ENCODE results near the gene PTCH1. TPM values are rescaled to one million over a fixed set of nuclear protein-coding genes. Genes with fewer than 3 reads are reported as not detected.

PTCH1 gene
- total RNA-seq, 2 donors from 2014 or later = 8.3 to 47.5 TPM

DNA sequence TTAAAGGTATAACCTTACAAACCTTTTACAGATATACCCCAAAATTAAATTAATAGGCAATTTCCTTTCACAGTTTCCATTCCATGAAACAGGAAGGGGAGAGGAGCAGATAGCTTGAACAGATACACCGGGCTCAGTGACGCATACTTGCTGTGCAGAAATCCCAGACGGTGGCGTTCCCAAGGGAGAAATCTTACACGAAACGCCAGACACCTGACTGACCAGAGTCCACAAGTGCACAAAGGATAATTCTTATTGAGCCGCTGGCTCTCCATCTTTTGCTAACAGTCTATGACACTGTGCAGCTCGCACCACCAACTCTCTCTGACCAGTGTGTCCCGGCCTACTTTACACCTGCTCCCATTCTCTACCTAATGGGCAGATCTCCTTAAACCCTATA, 37.4 kb downstream of the PTCH1 start:
- H3K27ac ChIP-seq = no peak overlapping the region
- intact Hi-C loops (cut with DNase I) = no loop called here
- DNase-seq = no peak
- H3K4me1 ChIP-seq = peaks cover 10% of the 10 kb centered on the region
- ATAC-seq = no peak
- TF ChIP-seq, protein P1, sequence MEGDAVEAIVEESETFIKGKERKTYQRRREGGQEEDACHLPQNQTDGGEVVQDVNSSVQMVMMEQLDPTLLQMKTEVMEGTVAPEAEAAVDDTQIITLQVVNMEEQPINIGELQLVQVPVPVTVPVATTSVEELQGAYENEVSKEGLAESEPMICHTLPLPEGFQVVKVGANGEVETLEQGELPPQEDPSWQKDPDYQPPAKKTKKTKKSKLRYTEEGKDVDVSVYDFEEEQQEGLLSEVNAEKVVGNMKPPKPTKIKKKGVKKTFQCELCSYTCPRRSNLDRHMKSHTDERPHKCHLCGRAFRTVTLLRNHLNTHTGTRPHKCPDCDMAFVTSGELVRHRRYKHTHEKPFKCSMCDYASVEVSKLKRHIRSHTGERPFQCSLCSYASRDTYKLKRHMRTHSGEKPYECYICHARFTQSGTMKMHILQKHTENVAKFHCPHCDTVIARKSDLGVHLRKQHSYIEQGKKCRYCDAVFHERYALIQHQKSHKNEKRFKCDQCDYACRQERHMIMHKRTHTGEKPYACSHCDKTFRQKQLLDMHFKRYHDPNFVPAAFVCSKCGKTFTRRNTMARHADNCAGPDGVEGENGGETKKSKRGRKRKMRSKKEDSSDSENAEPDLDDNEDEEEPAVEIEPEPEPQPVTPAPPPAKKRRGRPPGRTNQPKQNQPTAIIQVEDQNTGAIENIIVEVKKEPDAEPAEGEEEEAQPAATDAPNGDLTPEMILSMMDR (IDR thresholded peaks at IDR 0.05) = no peak
- no peak for TF ChIP-seq POLR2A (IDR thresholded peaks at IDR 0.05)
- 92 to 93% methylated on average over 9 of the region's 9 CpGs for WGBS, 2 donors
- H3K9me3 ChIP-seq = no peaks in the 10 kb centered on the region
- H3K36me3 ChIP-seq (replicated peaks in 1 of 2; ENCODE audit: insufficient read depth in 1 of 2, low read depth in 2 of 2) = peaks cover 0 to 23% of the 10 kb centered on the region in 2 donors
- H3K27me3 ChIP-seq = no peaks in the 10 kb centered on the region
- H3K4me3 ChIP-seq = no peak overlapping the region

DNA sequence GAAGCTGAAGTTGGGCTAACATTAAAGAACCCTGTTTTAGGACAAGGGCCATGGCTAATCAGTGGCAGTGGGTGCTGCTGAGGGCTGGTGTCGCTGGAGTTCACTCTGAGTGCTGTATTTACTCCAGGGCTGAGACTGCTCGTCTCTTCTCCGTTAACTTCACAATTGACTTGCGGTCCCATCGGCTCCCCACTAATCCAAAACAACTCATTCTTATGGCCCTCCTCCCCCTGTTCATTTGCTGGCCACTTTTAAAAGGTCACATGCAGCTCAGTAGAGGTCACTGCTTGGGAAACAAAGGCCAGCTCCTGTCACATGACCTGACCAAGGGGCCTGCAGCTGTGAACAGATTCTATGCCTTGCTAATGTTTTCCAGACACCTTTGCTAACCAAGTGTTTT, 38.4 kb downstream of the PTCH1 start:
- Histone ChIP-seq H3K27me3 (no peaks in the 10 kb centered on the region), H3K9me3 (no peaks in the 10 kb centered on the region), H3K36me3 (replicated peaks in 1 of 2; ENCODE audit: insufficient read depth in 1 of 2, low read depth in 2 of 2) (peaks cover 0 to 23% of the 10 kb centered on the region in 2 donors), H3K4me3 (no peak overlapping the region), H3K27ac (no peak overlapping the region), H3K4me1 (peaks cover under 1% of the 10 kb centered on the region)
- 89 to 97% methylated on average over 5 of the region's 5 CpGs for WGBS, 2 donors
- intact Hi-C loops (cut with DNase I) = no loop called here
- DNase-seq = no peak
- ATAC-seq = no peak
- TF ChIP-seq, protein P1 (IDR thresholded peaks at IDR 0.05) = no peak

DNA sequence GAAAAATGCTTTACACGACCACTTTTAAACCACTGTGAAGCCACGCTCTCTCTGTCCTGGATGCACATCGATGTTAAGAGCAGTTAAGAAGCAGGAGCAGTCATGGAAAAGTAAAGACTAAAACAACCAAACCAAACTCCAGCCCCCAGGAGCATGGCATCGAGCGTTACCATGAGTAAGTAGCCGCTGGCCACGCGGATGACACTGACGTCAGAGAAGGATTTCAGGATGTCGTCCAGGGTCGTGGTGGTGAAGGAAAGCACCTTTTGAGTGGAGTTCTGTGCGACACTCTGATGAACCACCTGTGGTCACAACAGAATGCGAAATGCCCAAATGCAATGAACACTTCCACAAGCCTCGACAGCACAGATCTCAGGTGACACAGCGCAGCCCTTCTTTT, 38.9 kb downstream of the PTCH1 start:
- H3K27me3 ChIP-seq = no peaks in the 10 kb centered on the region
- 87 to 90% methylated on average over 15 of the region's 15 CpGs for WGBS, 2 donors
- no peaks in the 10 kb centered on the region for H3K9me3 ChIP-seq
- H3K4me1 ChIP-seq = no peaks in the 10 kb centered on the region
- no peak overlapping the region for H3K4me3 ChIP-seq
- intact Hi-C loops (cut with DNase I) = no loop called here
- no peak for ATAC-seq
- TF ChIP-seq, protein P1 (IDR thresholded peaks at IDR 0.05) = no peak
- TF ChIP-seq POLR2A (IDR thresholded peaks at IDR 0.05) = no peak
- H3K27ac ChIP-seq = no peak overlapping the region
- no peak for DNase-seq
- H3K36me3 ChIP-seq (replicated peaks in 1 of 2; ENCODE audit: insufficient read depth in 1 of 2, low read depth in 2 of 2) = peaks cover 0 to 23% of the 10 kb centered on the region in 2 donors

DNA sequence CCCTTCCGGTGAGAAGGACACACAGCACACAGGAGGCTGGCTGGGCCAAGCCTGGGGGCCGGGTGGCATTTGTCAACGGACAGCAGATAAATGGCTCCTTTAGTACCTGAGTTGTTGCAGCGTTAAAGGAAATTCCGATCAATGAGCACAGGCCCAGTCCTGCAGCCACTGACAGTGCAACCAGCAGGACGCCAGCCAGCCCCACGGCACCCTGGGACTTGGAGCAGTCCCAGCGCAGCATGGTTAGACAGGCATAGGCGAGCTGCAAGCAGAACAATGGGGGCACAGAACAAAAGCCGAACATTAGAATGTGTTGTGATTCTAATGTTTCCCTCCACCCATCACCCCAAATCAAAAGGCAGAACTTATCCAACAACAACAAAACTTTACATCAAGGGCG, 39.3 kb downstream of the PTCH1 start:
- Histone ChIP-seq H3K9me3 (no peaks in the 10 kb centered on the region), H3K27me3 (no peaks in the 10 kb centered on the region), H3K4me1 (no peaks in the 10 kb centered on the region), H3K27ac (no peak overlapping the region), H3K4me3 (no peak overlapping the region), H3K36me3 (replicated peaks in 1 of 2; ENCODE audit: insufficient read depth in 1 of 2, low read depth in 2 of 2) (peaks cover 0 to 23% of the 10 kb centered on the region in 2 donors)
- TF ChIP-seq POLR2A (IDR thresholded peaks at IDR 0.05) = no peak
- DNase-seq = peak in 3 of 4 donors; percentile 29 to 33 (median 30)
- ATAC-seq = peak; percentile 33
- WGBS, 2 donors = 70 to 71% methylated on average over 8 to 11 of the region's 11 CpGs
- intact Hi-C loops (cut with DNase I) = no loop called here

DNA sequence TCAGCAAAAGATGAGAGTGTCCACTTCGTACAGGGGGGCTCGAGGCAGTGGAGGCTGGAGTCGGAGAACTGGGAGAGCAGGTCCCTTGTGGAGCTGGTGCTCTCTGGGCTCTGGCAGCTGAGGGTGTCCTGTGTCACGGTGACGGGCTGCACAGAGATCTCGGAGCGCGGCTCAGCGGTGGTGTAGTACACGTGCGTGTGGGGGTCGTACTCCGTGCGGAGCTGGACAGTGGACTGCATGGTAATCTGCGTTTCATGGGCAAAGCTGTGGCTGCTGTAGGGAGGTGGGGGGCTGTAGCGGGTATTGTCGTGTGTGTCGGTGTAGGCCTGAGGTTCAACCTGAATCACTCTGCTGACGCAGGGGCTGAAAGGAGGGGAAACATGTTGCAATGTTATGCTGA, 48.0 kb downstream of the PTCH1 start:
- ATAC-seq (no peak), DNase-seq (no peak)
- Histone ChIP-seq H3K4me1 (no peaks in the 10 kb centered on the region), H3K9me3 (no peaks in the 10 kb centered on the region), H3K27ac (no peak overlapping the region), H3K36me3 (replicated peaks in 1 of 2; ENCODE audit: insufficient read depth in 1 of 2, low read depth in 2 of 2) (peaks cover 8 to 12% of the 10 kb centered on the region in 2 donors), H3K4me3 (no peak overlapping the region), H3K27me3 (no peaks in the 10 kb centered on the region)
- intact Hi-C loops (cut with DNase I) = no loop called here
- TF ChIP-seq POLR2A (IDR thresholded peaks at IDR 0.05) = no peak
- TF ChIP-seq, protein P1 (IDR thresholded peaks at IDR 0.05) = no peak
- 94 to 98% methylated on average over 19 of the region's 19 CpGs for WGBS, 2 donors
